ENCODE data around the gene SMAD1. TPM values are rescaled to one million over a fixed set of nuclear protein-coding genes. Genes with fewer than 3 reads are reported as not detected.

The SMAD1 gene
- polyA plus RNA-seq, 2 of the 4 experiments (the other 2 are of a cell fraction) = 9.9 to 23.9 TPM

GRCh38 chr4:145539671-145540070, 58.0 kb downstream of the SMAD1 start:
- Histone ChIP-seq H3K4me1 (peaks cover 6% of the 10 kb centered on the region; the same call in 2 of the 3 replicates), H3K27ac (no peak overlapping the region), H3K4me3 (no peak overlapping the region), H3K9me3 (no peaks in the 10 kb centered on the region), H3K4me2 (no peak overlapping the region)
- CTCF ChIA-PET = interaction anchor here (0.9 kb wide), 1 partner anchor 77 kb away, joined by 3 read pairs; no protein-coding TSS in a partner anchor
- ATAC-seq (no peak), DNase-seq (ENCODE audit: low read depth in 1 of 2, low spot score in 1 of 2) (no peak), FAIRE-seq (no peak)
- TF ChIP-seq HOXB13 (CRISPR knock-in tag; IDR thresholded peaks at IDR 0.05; ENCODE audit: low read depth) (no peak), MYC (IDR thresholded peaks at IDR 0.05; ENCODE audit: borderline replicate concordance, low read length) (no peak), ZNF302 (CRISPR knock-in tag; IDR thresholded peaks at IDR 0.05) (no peak), NPAS2 (CRISPR knock-in tag; IDR thresholded peaks at IDR 0.05; ENCODE audit: borderline replicate concordance) (no peak), PHF8 (IDR thresholded peaks at IDR 0.05; ENCODE audit: borderline replicate concordance, low read depth) (no peak), GATA3 (IDR thresholded peaks at IDR 0.05; ENCODE audit: borderline replicate concordance) (no peak), CHD4 (IDR thresholded peaks at IDR 0.05; ENCODE audit: borderline replicate concordance) (no peak), CHD2 (IDR thresholded peaks at IDR 0.05; ENCODE audit: low read length, partially characterized antibody) (no peak), EHF (CRISPR knock-in tag; IDR thresholded peaks at IDR 0.05) (no peak), POLR2AphosphoS2 (conservative IDR thresholded peaks at IDR 0.05; ENCODE audit: low read length) (no peak), EP300 (IDR thresholded peaks at IDR 0.05) (no peak), RNF2 (IDR thresholded peaks at IDR 0.05; ENCODE audit: borderline replicate concordance, low read depth) (no peak), TFCP2L1 (CRISPR knock-in tag; IDR thresholded peaks at IDR 0.05) (no peak), HOXA7 (CRISPR knock-in tag; IDR thresholded peaks at IDR 0.05) (no peak)
- TF ChIP-seq, protein P1, sequence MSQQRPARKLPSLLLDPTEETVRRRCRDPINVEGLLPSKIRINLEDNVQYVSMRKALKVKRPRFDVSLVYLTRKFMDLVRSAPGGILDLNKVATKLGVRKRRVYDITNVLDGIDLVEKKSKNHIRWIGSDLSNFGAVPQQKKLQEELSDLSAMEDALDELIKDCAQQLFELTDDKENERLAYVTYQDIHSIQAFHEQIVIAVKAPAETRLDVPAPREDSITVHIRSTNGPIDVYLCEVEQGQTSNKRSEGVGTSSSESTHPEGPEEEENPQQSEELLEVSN (IDR thresholded peaks at IDR 0.05; ENCODE audit: borderline replicate concordance, low read depth) = no peak
- TF ChIP-seq, protein P2, sequence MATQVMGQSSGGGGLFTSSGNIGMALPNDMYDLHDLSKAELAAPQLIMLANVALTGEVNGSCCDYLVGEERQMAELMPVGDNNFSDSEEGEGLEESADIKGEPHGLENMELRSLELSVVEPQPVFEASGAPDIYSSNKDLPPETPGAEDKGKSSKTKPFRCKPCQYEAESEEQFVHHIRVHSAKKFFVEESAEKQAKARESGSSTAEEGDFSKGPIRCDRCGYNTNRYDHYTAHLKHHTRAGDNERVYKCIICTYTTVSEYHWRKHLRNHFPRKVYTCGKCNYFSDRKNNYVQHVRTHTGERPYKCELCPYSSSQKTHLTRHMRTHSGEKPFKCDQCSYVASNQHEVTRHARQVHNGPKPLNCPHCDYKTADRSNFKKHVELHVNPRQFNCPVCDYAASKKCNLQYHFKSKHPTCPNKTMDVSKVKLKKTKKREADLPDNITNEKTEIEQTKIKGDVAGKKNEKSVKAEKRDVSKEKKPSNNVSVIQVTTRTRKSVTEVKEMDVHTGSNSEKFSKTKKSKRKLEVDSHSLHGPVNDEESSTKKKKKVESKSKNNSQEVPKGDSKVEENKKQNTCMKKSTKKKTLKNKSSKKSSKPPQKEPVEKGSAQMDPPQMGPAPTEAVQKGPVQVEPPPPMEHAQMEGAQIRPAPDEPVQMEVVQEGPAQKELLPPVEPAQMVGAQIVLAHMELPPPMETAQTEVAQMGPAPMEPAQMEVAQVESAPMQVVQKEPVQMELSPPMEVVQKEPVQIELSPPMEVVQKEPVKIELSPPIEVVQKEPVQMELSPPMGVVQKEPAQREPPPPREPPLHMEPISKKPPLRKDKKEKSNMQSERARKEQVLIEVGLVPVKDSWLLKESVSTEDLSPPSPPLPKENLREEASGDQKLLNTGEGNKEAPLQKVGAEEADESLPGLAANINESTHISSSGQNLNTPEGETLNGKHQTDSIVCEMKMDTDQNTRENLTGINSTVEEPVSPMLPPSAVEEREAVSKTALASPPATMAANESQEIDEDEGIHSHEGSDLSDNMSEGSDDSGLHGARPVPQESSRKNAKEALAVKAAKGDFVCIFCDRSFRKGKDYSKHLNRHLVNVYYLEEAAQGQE (IDR thresholded peaks at IDR 0.05) = no peak
- TF ChIP-seq, protein P3, sequence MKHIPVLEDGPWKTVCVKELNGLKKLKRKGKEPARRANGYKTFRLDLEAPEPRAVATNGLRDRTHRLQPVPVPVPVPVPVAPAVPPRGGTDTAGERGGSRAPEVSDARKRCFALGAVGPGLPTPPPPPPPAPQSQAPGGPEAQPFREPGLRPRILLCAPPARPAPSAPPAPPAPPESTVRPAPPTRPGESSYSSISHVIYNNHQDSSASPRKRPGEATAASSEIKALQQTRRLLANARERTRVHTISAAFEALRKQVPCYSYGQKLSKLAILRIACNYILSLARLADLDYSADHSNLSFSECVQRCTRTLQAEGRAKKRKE (CRISPR knock-in tag; IDR thresholded peaks at IDR 0.05; ENCODE audit: low read depth) = no peak
- POLR2A ChIA-PET = no interaction called here
- WGBS (ENCODE audit: missing lambda C conversion rate) = 99% methylated on average over 4 of the region's 4 CpGs

- ChIA-PET POLR2A (no interaction called here), CTCF (interaction anchor here (0.9 kb wide), 1 partner anchor 77 kb away, joined by 3 read pairs; no protein-coding TSS in a partner anchor)
- H3K4me3 ChIP-seq = no peak overlapping the region
- no peak for ATAC-seq
- no peaks in the 10 kb centered on the region for H3K9me3 ChIP-seq
- WGBS (ENCODE audit: missing lambda C conversion rate) = 68% methylated on average over 3 of the region's 3 CpGs
- no peak for TF ChIP-seq HDAC2 (IDR thresholded peaks at IDR 0.05)
- TF ChIP-seq ZSCAN20 (CRISPR knock-in tag; IDR thresholded peaks at IDR 0.05) = no peak
- TF ChIP-seq FOSB (CRISPR knock-in tag; IDR thresholded peaks at IDR 0.05) = no peak
- TF ChIP-seq, protein P4, sequence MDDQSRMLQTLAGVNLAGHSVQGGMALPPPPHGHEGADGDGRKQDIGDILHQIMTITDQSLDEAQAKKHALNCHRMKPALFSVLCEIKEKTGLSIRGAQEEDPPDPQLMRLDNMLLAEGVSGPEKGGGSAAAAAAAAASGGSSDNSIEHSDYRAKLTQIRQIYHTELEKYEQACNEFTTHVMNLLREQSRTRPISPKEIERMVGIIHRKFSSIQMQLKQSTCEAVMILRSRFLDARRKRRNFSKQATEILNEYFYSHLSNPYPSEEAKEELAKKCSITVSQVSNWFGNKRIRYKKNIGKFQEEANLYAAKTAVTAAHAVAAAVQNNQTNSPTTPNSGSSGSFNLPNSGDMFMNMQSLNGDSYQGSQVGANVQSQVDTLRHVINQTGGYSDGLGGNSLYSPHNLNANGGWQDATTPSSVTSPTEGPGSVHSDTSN (IDR thresholded peaks at IDR 0.05) = no peak
- TF ChIP-seq, protein P5, sequence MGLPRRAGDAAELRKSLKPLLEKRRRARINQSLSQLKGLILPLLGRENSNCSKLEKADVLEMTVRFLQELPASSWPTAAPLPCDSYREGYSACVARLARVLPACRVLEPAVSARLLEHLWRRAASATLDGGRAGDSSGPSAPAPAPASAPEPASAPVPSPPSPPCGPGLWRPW (IDR thresholded peaks at IDR 0.05) = no peak
- no peak for TF ChIP-seq EHMT2 (IDR thresholded peaks at IDR 0.05; ENCODE audit: low read depth)
- DNase-seq (ENCODE audit: low read depth in 1 of 2, low spot score in 1 of 2) = no peak
- H3K4me1 ChIP-seq = peaks cover 8% of the 10 kb centered on the region
- no peak overlapping the region for H3K4me2 ChIP-seq
- no peak for FAIRE-seq
- no peak overlapping the region for H3K27ac ChIP-seq
Measured at GRCh38 chr4:145540235-145540634, 58.6 kb downstream of the SMAD1 start.
